Psoas muscle (tissue), 8 donors: ENCODE measurements around the gene TLDC2. TPM values are rescaled to one million over a fixed set of nuclear protein-coding genes. Genes with fewer than 3 reads are reported as not detected.

ENCODE experiments used
- ATAC-seq, 4 donors: fragments of 200-7000 bp; cut with Tn5 transposase; one replicate each; pipeline ENCODE4 v1.9.1; 2020; ENCODE audit warnings: moderate library complexity in 3 of 4, mild to moderate bottlenecking in 2 of 4
- DNase-seq, 2 donors: peaks; one replicate each; pipeline ENCODE4 v3.0.0-alpha.2; 2020
- H3K27ac ChIP-seq: fragments of 200-600 bp; one replicate; pipeline ENCODE4 v1.8.0; 2022
- H3K27me3 ChIP-seq, 3 donors: fragments of 200-600 bp in 1 of 3; one replicate each; pipeline versions ENCODE4 v1.6.1 to v1.8.0; 2013 to 2022; ENCODE audit warnings: low read length in 2 of 3, mild to moderate bottlenecking in 2 of 3, moderate library complexity in 1 of 3; ENCODE audit not compliant: insufficient read depth in 3 of 3
- H3K36me3 ChIP-seq, 2 donors: fragments of 200-600 bp in 1 of 2; one replicate each; pipeline versions ENCODE4 v1.6.1 to v1.8.0; 2013 to 2022; ENCODE audit warnings: low read depth in 1 of 2, mild to moderate bottlenecking in 1 of 2, moderate library complexity in 1 of 2; ENCODE audit not compliant: insufficient read depth in 1 of 2
- H3K4me1 ChIP-seq: fragments of 200-600 bp; one replicate; pipeline ENCODE4 v1.8.0; 2022
- H3K4me3 ChIP-seq: fragments of 200-600 bp; one replicate; pipeline ENCODE4 v1.8.0; 2022; ENCODE audit warnings: mild to moderate bottlenecking
- H3K9me3 ChIP-seq: fragments of 200-600 bp; one replicate; pipeline ENCODE4 v1.8.0; 2022
- WGBS, 3 donors: extraction: QIAGEN DNeasy Blood & Tissue Kit; methylation state at CpG; one replicate each; pipeline versions ENCODE4 v1.1.6 to v1.1.7; 2013; 5-methylcytosine and 5-hydroxymethylcytosine counted together
- intact Hi-C, 2 donors: fragments of 100-400 bp; cut with DNase I; formaldehyde crosslinking; loops; one replicate each; pipeline versions ENCODE4 v1.11.0 to v1.14.2; 2022
- polyA plus RNA-seq, 3 donors: library from polyadenylated mRNA; stranded (reverse); fragments of 200-250 nt; gene quantifications; one replicate each; pipeline ENCODE4 v1.2.3, GENCODE V29; 2013
- total RNA-seq, 4 donors: library from RNA; stranded (reverse); fragmentation: NEBNext Ultra II Directional in 2 of 4; extraction: Animal tissue kit (Norgen Biotek cat#: 25700) in 2 of 4; gene quantifications; one replicate each; pipeline versions ENCODE4 v1.2.1 to v1.2.4, GENCODE V29; 2021 to 2023
- TF ChIP-seq, protein P1 (sequence below): fragments of 200-600 bp; IDR thresholded peaks from one replicate; pipeline ENCODE4 v1.8.0; 2022; ENCODE audit warnings: antibody characterized with exemption
- donor health status: healthy with polysubstance abuse.
- donor health status: DM: no; HTN: no; CAD: no; lungs with moderate emphysema.
- donor health status: Bipolar disorder and iron deficiency.
- donor health status: healthy.
- donor health status: DM: yes; HTN: yes; CAD: no.
- donor health status: DM: no; HTN: no; CAD: no.
- donor health status: DM: no; HTN: no; CAD: no.
- donor health status: DM: yes; HTN: yes; CAD: no.

Gene TLDC2
- total and polyA plus RNA-seq, 7 donors = 0.04 to 0.15 (median 0.05) TPM; not detected in 4

DNA sequence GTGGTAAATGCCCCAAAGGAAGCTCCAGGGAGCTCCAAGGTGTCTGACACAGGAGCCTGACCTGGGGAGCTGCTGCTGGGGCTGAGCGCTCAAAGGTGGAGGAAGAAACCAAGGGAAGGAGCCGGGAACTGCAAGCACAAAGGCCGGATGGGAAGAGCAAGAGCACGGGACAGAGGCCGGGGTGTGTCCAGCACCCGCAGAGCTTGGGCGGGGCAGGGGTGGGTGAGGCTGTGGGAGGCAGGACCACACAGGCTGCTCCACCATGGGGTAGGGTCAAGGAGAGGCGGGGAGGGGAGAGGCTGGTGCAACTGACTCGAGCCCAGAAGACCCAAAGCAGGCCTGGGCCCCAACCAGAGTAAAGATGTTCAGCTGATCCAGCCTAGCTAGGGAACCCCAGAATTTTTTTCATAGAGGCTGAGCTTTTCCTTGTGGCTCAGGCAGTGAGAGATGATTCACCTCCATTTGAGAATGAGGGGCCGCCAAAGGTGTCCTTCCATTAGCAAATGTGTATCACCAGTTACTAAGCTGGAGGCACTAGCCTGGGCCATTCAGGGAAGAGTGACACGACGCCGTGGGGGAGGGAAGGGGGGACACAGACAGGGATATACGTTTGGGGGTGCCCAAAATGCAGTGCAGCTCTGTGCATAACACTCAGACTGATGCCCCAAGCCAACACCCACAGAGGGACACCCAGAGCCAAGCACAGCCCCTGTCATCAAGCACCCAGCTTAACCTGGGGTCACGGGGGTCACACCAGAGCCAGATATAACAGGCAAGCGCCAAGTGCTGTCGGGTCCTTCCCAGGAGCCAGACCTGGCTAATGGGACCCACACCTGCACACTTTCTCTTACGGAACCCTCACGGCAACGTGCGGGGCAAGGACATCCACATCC is 21.3 kb upstream of the TLDC2 start:
- 79 to 85% (median 81%) methylated on average over 21 of the region's 21 CpGs for WGBS, 3 donors
- H3K4me1 ChIP-seq = peaks cover 23% of the 10 kb centered on the region
- H3K27me3 ChIP-seq = no peaks in the 10 kb centered on the region
- no peak overlapping the region for H3K27ac ChIP-seq
- H3K9me3 ChIP-seq = no peaks in the 10 kb centered on the region
- H3K36me3 ChIP-seq = no peaks in the 10 kb centered on the region
- TF ChIP-seq, protein P1, sequence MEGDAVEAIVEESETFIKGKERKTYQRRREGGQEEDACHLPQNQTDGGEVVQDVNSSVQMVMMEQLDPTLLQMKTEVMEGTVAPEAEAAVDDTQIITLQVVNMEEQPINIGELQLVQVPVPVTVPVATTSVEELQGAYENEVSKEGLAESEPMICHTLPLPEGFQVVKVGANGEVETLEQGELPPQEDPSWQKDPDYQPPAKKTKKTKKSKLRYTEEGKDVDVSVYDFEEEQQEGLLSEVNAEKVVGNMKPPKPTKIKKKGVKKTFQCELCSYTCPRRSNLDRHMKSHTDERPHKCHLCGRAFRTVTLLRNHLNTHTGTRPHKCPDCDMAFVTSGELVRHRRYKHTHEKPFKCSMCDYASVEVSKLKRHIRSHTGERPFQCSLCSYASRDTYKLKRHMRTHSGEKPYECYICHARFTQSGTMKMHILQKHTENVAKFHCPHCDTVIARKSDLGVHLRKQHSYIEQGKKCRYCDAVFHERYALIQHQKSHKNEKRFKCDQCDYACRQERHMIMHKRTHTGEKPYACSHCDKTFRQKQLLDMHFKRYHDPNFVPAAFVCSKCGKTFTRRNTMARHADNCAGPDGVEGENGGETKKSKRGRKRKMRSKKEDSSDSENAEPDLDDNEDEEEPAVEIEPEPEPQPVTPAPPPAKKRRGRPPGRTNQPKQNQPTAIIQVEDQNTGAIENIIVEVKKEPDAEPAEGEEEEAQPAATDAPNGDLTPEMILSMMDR = no peak
- no peak overlapping the region for H3K4me3 ChIP-seq
- ATAC-seq (peak in 1 of 4 donors; percentile 35), DNase-seq (peak in 1 of 2 donors; percentile 57)
- intact Hi-C loops = no loop called here

DNA sequence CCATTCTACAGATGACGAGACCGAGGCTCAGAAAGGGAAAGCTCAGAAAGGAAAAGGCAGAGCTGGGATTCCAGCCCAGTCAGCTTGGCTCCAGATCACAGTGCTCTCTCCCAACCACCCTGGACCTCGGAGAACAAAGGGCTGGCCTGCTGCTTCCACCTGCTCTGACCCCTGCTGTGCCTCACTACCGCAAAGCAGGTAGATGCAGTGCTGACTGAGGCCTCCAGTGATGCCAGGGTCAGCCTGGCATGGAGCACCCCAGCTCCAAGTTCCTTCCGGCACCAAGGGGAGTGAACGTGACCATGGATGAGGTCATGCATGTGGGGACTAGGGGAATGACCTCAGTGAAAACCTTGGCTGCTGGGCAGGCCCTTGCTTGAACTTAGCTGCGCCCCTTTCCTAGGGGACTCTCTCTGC is 20.7 kb upstream of the TLDC2 start:
- 50 to 67% (median 55%) methylated on average over 7 of the region's 7 CpGs for WGBS, 3 donors
- peaks cover 23% of the 10 kb centered on the region for H3K4me1 ChIP-seq
- TF ChIP-seq, protein P1 = no peak

DNA sequence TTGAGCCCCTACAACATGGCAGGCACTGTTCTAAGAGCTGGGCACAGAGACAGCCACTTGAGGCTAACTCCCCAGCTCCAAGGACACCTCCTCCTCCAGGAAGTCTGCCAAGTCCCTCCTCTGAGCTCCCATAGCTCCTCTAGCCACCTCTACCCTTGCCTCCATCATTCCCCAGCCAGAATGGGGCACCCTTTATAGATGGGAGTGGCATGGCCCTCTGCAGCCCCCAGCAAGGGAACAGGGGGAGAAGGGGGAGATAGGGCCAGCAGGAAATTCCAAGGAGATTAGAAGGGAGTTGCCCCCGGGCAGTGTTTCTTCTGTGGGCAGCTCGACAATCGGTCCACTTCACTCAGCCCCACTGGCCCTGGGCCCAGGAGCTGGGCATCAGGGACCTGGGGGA is 19.7 kb upstream of the TLDC2 start:
- no peak overlapping the region for H3K4me3 ChIP-seq
- peaks cover 23% of the 10 kb centered on the region for H3K4me1 ChIP-seq
- H3K9me3 ChIP-seq = no peaks in the 10 kb centered on the region
- intact Hi-C loops = no loop called here
- ATAC-seq = no peak
- TF ChIP-seq, protein P1 = no peak
- WGBS, 3 donors = 36 to 56% (median 47%) methylated on average over 3 of the region's 3 CpGs
- peaks cover 0 to 5% (median 0%) of the 10 kb centered on the region in 3 donors for H3K27me3 ChIP-seq
- H3K36me3 ChIP-seq = no peaks in the 10 kb centered on the region
- H3K27ac ChIP-seq = peak overlapping the region; percentile 6
- no peak for DNase-seq

More for the DNA sequence above, 20.7 kb upstream of the TLDC2 start:
- Histone ChIP-seq H3K27ac (no peak overlapping the region), H3K9me3 (no peaks in the 10 kb centered on the region), H3K4me3 (no peak overlapping the region), H3K36me3 (no peaks in the 10 kb centered on the region), H3K27me3 (peaks cover 0 to 4% (median 0%) of the 10 kb centered on the region in 3 donors)
- ATAC-seq = peak in 2 of 4 donors; percentile 23 to 41
- no peak for DNase-seq
- intact Hi-C loops = no loop called here

DNA sequence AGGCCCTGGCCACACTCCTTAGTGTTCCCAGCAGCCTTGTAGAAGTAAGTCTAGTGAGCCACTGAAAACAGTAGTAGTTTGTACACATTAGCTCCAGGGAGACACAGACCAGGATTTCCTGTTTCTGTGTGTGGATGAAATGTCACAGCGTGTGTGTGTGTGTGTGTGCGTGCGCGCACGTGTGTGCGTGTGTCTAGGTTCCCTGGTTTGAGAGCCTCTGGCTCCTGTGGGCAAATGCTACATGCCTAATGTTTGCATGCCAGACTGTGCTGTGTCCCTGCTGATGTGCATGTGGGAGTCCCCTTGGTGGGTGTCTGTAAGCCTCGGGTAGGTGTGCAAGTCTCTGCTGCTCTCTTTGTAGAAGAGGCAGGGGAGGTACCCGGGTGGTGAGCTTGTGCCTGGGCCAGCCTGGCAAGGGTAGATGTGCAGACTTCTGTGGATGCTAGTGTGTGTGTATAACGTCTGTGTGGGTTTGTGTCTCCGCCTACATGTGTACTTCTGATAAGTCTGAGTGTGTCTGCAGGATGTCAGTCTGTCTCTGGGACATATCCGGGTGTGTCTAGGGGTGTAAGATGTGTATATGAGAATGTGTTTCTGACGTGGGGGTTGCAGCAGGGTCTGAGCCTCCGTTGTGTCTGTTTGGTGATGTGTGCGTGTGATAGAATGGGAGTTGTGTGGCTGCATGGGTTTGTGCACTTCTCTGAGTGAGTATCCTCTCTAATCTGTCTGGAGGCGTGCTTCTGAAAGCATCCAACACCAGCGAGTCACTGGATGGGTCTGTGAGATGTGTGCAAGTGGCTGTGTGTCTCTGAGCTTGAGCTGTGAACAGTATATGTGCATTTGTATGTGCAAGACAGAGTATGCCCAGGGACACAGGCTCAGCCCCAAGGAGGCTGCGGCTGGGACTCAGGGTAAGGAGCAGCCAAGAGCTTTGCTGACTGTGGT is 19.0 kb upstream of the TLDC2 start:
- DNase-seq (no peak), ATAC-seq (no peak)
- H3K36me3 ChIP-seq = no peaks in the 10 kb centered on the region
- WGBS, 3 donors = 60 to 69% (median 67%) methylated on average over 17 of the region's 17 CpGs
- no peaks in the 10 kb centered on the region for H3K9me3 ChIP-seq
- no peak overlapping the region for H3K4me3 ChIP-seq
- peaks cover 30% of the 10 kb centered on the region for H3K4me1 ChIP-seq
- TF ChIP-seq, protein P1 = no peak
- H3K27ac ChIP-seq = no peak overlapping the region
- peaks cover 0 to 9% (median 0%) of the 10 kb centered on the region in 3 donors for H3K27me3 ChIP-seq
- intact Hi-C loops = no loop called here
